H9 (cell line): ENCODE results near the gene PLA2G4E. TPM values are rescaled to one million over a fixed set of nuclear protein-coding genes. Genes with fewer than 3 reads are reported as not detected.
A peak's percentile ranks its signal among the peaks of the same experiment; 100 is the strongest.

ENCODE experiments used
- DNase-seq: peaks from one replicate; pipeline ENCODE4 v3.0.0-alpha.2; 2017
- H2AFZ ChIP-seq: one replicate; pipeline ENCODE4 v1.6.1; 2013; ENCODE audit warnings: mild to moderate bottlenecking, low read length, control low read depth, moderate library complexity
- H2AK5ac ChIP-seq: 2 replicates; pipeline ENCODE4 v1.6.1; 2013; ENCODE audit warnings: low read length, control low read depth, mixed read lengths; ENCODE audit not compliant: insufficient read length
- H2BK120ac ChIP-seq: one replicate; pipeline ENCODE4 v1.6.1; 2013; ENCODE audit warnings: low read depth, mild to moderate bottlenecking, low read length, control low read depth, inconsistent platforms; ENCODE audit not compliant: poor library complexity, severe bottlenecking
- H2BK12ac ChIP-seq: 2 replicates; pipeline ENCODE4 v1.6.1; 2013; ENCODE audit warnings: low read length, control low read depth, mixed read lengths, low read depth; ENCODE audit not compliant: insufficient read length
- H2BK15ac ChIP-seq: 2 replicates; pipeline ENCODE4 v1.6.1; 2013; ENCODE audit warnings: low read depth, low read length, control low read depth
- H2BK20ac ChIP-seq: one replicate; pipeline ENCODE4 v1.6.1; 2013; ENCODE audit warnings: low read depth, mild to moderate bottlenecking, low read length, control low read depth, inconsistent platforms; ENCODE audit not compliant: poor library complexity, severe bottlenecking
- H2BK5ac ChIP-seq: 2 replicates; pipeline ENCODE4 v1.6.1; 2013; ENCODE audit warnings: low read length, control low read depth, mixed read lengths; ENCODE audit not compliant: insufficient read length
- H3K14ac ChIP-seq: 2 replicates; pipeline ENCODE4 v1.6.1; 2013; ENCODE audit warnings: low read length, control low read depth; ENCODE audit not compliant: insufficient read depth
- H3K18ac ChIP-seq: 2 replicates; pipeline ENCODE4 v1.6.1; 2013; ENCODE audit warnings: low read depth, mild to moderate bottlenecking, mixed read lengths, low read length, control low read depth; ENCODE audit not compliant: insufficient read length
- H3K23ac ChIP-seq: 2 replicates; pipeline ENCODE4 v1.6.1; 2013; ENCODE audit warnings: low read length, control low read depth, mixed read lengths, low read depth; ENCODE audit not compliant: insufficient read length
- H3K23me2 ChIP-seq: 2 replicates; pipeline ENCODE4 v1.6.1; 2013; ENCODE audit warnings: low read depth, mild to moderate bottlenecking, mixed read lengths, low read length, control low read depth; ENCODE audit not compliant: insufficient read length, poor library complexity, severe bottlenecking
- H3K27ac ChIP-seq: 2 replicates; pipeline ENCODE4 v1.5.1; 2013; ENCODE audit warnings: low read length, control low read depth, mixed read lengths, low read depth; ENCODE audit not compliant: insufficient read length
- H3K27me3 ChIP-seq: 2 replicates; pipeline ENCODE4 v1.6.1; 2013; ENCODE audit warnings: low read length, control low read depth, inconsistent platforms; ENCODE audit not compliant: insufficient read depth
- H3K4ac ChIP-seq: 2 replicates; pipeline ENCODE4 v1.6.1; 2013; ENCODE audit warnings: low read depth, mild to moderate bottlenecking, control low read depth, inconsistent platforms, low read length, moderate library complexity
- H3K4me1 ChIP-seq: 2 replicates; pipeline ENCODE4 v1.6.1; 2013; ENCODE audit warnings: low read length, control low read depth, inconsistent platforms; ENCODE audit not compliant: insufficient read depth
- H3K4me2 ChIP-seq: 2 replicates; pipeline ENCODE4 v1.6.1; 2013; ENCODE audit warnings: low read length, control low read depth, mixed read lengths; ENCODE audit not compliant: insufficient read length, insufficient read depth
- H3K56ac ChIP-seq: 2 replicates; pipeline ENCODE4 v1.6.1; 2013; ENCODE audit warnings: low read depth, mild to moderate bottlenecking, mixed read lengths, low read length, control low read depth; ENCODE audit not compliant: insufficient read length
- H3K79me1 ChIP-seq: 2 replicates; pipeline ENCODE4 v1.6.1; 2013; ENCODE audit warnings: low read depth, mild to moderate bottlenecking, moderate library complexity, low read length, control low read depth, inconsistent platforms; ENCODE audit not compliant: insufficient read depth, poor library complexity, severe bottlenecking
- H3K79me2 ChIP-seq: 2 replicates; pipeline ENCODE4 v1.6.1; 2013; ENCODE audit warnings: low read length, control low read depth, inconsistent platforms; ENCODE audit not compliant: insufficient read depth
- H3K9ac ChIP-seq: 2 replicates; pipeline ENCODE4 v1.6.1; 2013; ENCODE audit warnings: low read length, control low read depth, mixed read lengths; ENCODE audit not compliant: insufficient read length; ENCODE audit errors: extremely low read depth
- H3K9me3 ChIP-seq: one replicate; pipeline ENCODE4 v1.6.1; 2013; ENCODE audit warnings: low read depth, low read length, inconsistent platforms; ENCODE audit not compliant: control insufficient read depth
- H3T11ph ChIP-seq: one replicate; pipeline ENCODE4 v1.6.1; 2013; ENCODE audit warnings: mild to moderate bottlenecking, low read length, control low read depth, inconsistent platforms
- H4K20me1 ChIP-seq: one replicate; pipeline ENCODE4 v1.6.1; 2013; ENCODE audit not compliant: control insufficient read depth, insufficient read length, insufficient read depth
- H4K5ac ChIP-seq: 2 replicates; pipeline ENCODE4 v1.6.1; 2013; ENCODE audit warnings: low read depth, mild to moderate bottlenecking, mixed read lengths, low read length, control low read depth; ENCODE audit not compliant: insufficient read length
- H4K8ac ChIP-seq: replicated peaks from 2 replicates; pipeline ENCODE4 v1.6.1; 2013; ENCODE audit warnings: low read length, control low read depth, mixed read lengths, low read depth; ENCODE audit not compliant: insufficient read length
- H4K91ac ChIP-seq: 2 replicates; pipeline ENCODE4 v1.6.1; 2013; ENCODE audit warnings: low read depth, mild to moderate bottlenecking, moderate library complexity, mixed read lengths, low read length, control low read depth; ENCODE audit not compliant: insufficient read length
- H3K27ac Mint-ChIP-seq, 3 experiments: 2 replicates in 2 of 3; 3 replicates in 1 of 3; pipeline ENCODE4 v1.8.0; 2020 to 2021; ENCODE audit warnings: mixed read lengths in 3 of 3, mild to moderate bottlenecking in 1 of 3, moderate library complexity in 1 of 3
- H3K27me3 Mint-ChIP-seq: 2 replicates; pipeline ENCODE4 v1.8.0; 2021; ENCODE audit warnings: low read depth, mild to moderate bottlenecking, moderate library complexity, mixed read lengths
- H3K36me3 Mint-ChIP-seq, 3 experiments: 2 replicates in 2 of 3; 3 replicates in 1 of 3; pipeline ENCODE4 v1.8.0; 2020 to 2021; ENCODE audit warnings: low read depth in 3 of 3, mixed read lengths in 3 of 3; ENCODE audit not compliant: insufficient read depth in 1 of 3
- H3K4me1 Mint-ChIP-seq, 2 experiments: 2 replicates each; pipeline ENCODE4 v1.8.0; 2020; ENCODE audit warnings: mixed read lengths in 2 of 2
- H3K4me3 Mint-ChIP-seq, 2 experiments: 2 replicates in 1 of 2; 3 replicates in 1 of 2; pipeline ENCODE4 v1.8.0; 2020 to 2021; ENCODE audit warnings: mild to moderate bottlenecking in 2 of 2, mixed read lengths in 2 of 2, moderate library complexity in 1 of 2
- H3K9me3 Mint-ChIP-seq, 2 experiments: 2 replicates in 1 of 2; 3 replicates in 1 of 2; pipeline ENCODE4 v1.8.0; 2020; ENCODE audit warnings: mild to moderate bottlenecking in 2 of 2, mixed read lengths in 2 of 2, moderate library complexity in 1 of 2
- CTCF ChIP-seq: fragments of 200-600 bp; sonication (generic); conservative IDR thresholded peaks from 3 replicates; pipeline ENCODE4 v1.8.0; 2021; ENCODE audit warnings: antibody characterized with exemption, mild to moderate bottlenecking
- WGBS: extraction: QIAGEN DNeasy Blood & Tissue Kit; methylation state at CpG from one replicate; pipeline ENCODE4 v1.1.7; 2013; ENCODE audit warnings: missing lambda C conversion rate, low lambda C conversion rate, mixed read lengths; ENCODE audit not compliant: insufficient read length; ENCODE audit errors: extremely low coverage; 5-methylcytosine and 5-hydroxymethylcytosine counted together
- total RNA-seq: library from RNA; stranded (reverse); gene quantifications from 2 replicates; pipeline ENCODE4 v1.2.1, GENCODE V29; 2021

PLA2G4E gene
- total RNA-seq, 1 experiment from 2014 or later = not detected

GRCh38 chr15:41934843-41935242 lies 86.0 kb downstream of the PLA2G4E start:
- Histone ChIP-seq H3T11ph (no peak overlapping the region), H3K4ac (no peak overlapping the region), H3K14ac (no peak overlapping the region), H2BK5ac (no peak overlapping the region), H2BK15ac (no peak overlapping the region), H4K8ac (no peak overlapping the region), H3K9me3 (no peaks in the 10 kb centered on the region), H4K5ac (no peak overlapping the region), H2BK120ac (no peak overlapping the region), H3K23me2 (no peaks in the 10 kb centered on the region), H3K4me1 (peaks cover 10% of the 10 kb centered on the region; the same call in 1 of the 2 replicates), H4K20me1 (no peaks in the 10 kb centered on the region), H3K23ac (no peak overlapping the region), H4K91ac (no peak overlapping the region), H3K27ac (no peak overlapping the region), H3K79me1 (no peaks in the 10 kb centered on the region), H3K18ac (no peak overlapping the region), H3K56ac (no peak overlapping the region), H3K9ac (no peak overlapping the region), H2BK20ac (no peak overlapping the region), H3K4me2 (no peak overlapping the region), H2AFZ (no peak overlapping the region), H3K27me3 (no peaks in the 10 kb centered on the region), H2BK12ac (no peak overlapping the region), H2AK5ac (no peak overlapping the region), H3K79me2 (0 out of 2 replicates have a peak, but pooled peaks cover 2% of the 10 kb centered on the region)
- DNase-seq = peak; percentile 66
- Mint-ChIP-seq H3K27me3 (no peaks in the 10 kb centered on the region), H3K36me3 (peaks cover 0 to 12% (median 11%) of the 10 kb centered on the region in 3 experiments; a peak in 5 of 7 replicates), H3K4me3 (no peak overlapping the region; a peak in 1 of 5 replicates), H3K9me3 (no peaks in the 10 kb centered on the region; a peak in 1 of 5 replicates), H3K4me1 (peaks cover 28 to 34% of the 10 kb centered on the region in 2 experiments), H3K27ac (peak overlapping the region; percentile 23 to 88 (median 48); a peak in 4 of 7 replicates)
- TF ChIP-seq CTCF = no peak
- WGBS = no CpG with 5 or more reads among the region's 4 CpGs
